GM18858 (cell line): ENCODE measurements around the gene TBCCD1.

Experiments
- ATAC-seq: cut with Tn5 transposase; IDR thresholded peaks from one replicate; pipeline ENCODE4 v1.9.1; 2021; ENCODE audit not compliant: unreplicated experiment

The TBCCD1 gene, protein sequence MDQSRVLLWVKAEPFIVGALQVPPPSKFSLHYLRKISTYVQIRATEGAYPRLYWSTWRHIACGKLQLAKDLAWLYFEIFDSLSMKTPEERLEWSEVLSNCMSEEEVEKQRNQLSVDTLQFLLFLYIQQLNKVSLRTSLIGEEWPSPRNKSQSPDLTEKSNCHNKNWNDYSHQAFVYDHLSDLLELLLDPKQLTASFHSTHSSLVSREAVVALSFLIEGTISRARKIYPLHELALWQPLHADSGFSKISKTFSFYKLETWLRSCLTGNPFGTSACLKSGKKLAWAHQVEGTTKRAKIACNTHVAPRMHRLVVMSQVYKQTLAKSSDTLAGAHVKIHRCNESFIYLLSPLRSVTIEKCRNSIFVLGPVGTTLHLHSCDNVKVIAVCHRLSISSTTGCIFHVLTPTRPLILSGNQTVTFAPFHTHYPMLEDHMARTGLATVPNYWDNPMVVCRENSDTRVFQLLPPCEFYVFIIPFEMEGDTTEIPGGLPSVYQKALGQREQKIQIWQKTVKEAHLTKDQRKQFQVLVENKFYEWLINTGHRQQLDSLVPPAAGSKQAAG

DNA sequence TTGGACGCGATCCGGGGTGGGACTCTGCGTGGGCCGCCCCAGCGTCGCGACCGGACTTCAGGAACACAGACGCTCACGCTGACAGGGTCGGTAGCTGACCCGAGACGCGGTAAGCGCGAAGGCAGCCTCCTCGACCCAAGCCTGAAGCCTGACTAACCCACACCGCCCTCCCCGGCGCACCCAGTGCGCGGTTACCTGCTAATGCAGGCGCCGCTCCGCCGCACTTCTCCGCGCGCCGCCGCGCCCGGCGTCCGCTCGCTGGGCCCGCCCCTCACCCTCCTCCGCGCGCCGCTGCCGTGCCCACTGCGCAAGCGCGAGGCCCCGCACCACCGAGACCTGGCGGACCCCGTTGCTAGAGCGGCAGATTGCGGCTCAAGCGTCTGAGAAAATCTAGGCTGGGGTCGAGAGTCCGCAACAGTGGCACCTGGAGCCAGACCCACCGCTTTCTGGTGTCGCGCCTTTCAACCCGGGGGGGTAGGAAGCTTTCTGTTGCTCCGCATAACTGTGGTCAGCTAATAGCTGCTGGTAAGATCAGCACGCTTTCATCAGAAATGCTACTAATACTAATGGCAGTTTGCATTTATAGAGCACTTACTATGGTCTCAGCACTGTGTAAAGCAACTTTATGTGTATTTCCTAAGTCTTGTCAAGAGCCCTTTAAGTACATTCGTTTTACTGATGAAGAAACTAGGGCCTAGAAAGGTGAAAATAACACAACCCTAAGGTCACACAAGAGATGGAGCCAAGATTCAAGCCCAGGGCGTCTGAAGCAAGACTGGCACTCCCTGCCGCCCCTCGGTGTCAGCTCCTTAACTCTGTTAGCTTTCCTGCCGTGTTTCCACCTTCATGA is at the start of gene TBCCD1:
Gene TBCCD1, minus strand, starts transcription at position 268 of the 850 bp plus-strand sequence. CDS start 3,010 bp downstream, outside the sequence.
- ATAC-seq, result peak; percentile 32

DNA sequence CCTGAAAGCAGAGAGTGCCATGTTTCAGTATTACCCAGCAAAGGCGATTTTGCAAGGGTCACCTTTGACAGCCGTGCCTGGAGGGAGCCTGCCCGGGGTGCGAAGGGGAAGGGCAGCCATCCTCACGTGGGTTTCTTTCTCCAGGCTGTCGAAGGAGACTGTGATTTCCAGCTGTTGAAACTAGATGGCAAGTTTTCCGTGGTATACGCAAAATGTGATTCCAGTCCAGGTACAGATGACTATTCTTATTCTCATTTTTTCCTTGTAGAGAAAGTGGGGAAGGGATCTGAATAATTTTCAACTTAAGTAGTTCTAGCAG is 49.1 kb upstream of the TBCCD1 start:
- no peak for ATAC-seq

DNA sequence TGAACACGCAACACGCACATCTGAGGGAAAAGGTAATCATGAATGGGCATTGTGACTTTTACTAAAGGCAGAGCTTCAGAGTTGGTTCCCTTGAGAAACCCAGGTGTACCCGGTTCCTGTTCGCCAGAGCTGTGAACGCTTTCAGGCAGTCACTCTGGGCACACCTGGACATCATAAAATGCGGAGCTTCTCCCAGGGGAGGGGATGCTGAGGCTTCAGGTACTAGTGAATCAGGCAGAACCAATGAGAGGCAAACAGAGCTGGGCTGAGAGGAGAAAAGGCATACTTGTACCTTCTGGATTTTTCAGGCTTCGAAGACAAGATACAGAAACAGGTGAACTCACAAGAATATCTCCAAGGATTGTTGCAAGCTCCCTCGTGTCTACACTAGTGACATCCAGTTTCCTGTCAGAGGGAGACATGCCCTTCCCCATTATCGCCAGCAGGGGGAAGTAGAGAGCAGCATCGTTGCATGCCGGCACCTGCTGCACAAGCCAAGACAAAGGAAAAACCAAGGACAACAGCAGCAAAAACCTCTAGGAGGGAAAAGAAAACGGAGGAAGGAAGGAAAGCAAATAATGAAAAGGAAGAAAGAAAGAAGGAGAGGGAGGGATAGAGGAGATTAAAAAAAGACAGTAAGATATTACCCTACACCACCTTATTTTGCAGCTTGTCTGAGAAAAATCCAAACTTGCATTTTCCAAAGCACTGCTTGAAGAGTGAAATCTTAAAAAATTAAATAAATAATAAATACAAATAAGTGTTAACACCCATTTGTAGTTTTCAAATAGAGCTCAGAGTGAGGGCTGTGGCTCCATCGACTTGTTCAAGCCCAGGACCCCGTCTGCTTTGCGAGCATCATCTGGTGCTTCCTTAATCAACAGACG is 47.7 kb upstream of the TBCCD1 start:
- ATAC-seq, result peak; percentile 58

DNA sequence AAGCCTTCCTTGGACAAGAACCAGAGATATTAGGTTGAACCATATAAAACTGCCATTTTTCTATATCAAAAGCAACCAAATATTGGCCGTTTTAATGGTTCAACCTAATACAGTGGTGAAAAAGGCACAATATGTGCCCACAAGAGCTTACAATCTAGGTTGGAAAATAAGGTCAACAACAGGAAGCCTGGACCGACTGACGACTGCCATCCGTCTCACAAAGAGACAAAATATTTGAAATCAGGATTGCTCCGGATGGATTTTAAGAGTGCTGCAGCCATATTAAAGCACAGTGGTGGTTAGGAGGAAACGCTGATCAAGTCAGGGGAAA is 47.1 kb upstream of the TBCCD1 start:
- no peak for ATAC-seq

DNA sequence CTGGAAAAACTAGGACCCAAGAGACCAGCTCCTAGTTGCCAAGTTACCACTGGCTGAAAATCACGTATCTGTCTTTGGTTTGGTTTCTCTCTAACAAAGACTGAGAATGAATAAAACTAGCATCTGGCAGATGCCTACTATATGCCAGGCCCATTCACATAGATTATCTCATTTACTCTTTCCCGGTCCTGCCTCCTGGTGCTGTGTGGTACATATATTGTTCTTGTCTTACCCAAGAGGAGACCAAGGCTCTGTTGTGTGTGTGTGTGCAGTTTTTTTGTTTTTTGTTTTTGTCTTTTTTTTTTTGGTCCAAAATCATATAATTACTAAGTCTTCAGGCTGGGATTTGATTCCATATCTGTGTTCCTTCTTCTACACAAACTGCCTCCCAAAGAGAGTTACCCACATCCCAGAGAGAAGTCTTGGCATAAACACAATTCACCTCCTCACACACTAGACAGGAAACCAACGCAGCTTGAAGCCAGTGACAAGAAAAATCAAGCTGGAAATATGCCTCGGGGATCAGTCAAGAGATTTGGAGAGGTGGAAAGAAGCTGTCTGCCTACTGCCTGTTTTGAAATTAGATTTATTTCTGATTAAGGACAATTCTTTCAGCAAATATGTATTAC is 46.6 kb upstream of the TBCCD1 start:
- ATAC-seq, result no peak

DNA sequence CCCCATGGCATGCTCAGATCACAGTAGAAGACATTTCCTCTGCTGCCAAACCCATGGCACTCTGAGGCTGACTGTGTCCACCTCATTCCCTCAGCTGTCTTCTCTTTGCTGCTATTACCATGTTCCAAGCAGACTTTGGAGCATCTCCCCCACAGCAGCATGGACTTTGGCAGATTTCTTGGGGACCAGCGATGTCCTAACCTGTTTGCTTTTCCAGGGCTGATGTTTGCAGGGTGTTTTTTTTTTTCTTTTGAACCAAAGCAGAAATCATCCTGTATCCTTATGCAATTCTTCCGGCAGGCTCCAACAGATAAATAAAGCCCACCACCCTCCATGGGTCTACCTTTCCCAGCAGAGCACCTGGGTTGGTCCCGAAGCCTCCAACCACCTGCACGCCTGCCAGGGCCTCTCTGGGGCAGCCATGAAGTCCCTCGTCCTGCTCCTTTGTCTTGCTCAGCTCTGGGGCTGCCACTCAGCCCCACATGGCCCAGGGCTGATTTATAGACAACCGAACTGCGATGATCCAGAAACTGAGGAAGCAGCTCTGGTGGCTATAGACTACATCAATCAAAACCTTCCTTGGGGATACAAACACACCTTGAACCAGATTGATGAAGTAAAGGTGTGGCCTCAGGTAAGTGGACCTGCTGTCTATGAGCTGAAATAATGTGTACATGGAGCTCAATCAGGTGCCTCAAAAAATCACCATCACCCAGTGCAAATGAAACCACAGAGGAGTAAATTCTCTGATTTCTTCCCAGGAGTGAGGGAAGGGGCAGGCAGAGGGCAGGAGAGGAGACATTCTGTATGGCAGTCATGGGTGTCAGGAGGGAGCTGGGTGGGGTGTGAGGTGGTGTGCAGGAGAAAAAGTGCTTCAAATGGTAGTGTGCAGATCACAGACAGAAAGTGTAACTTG is 45.8 kb upstream of the TBCCD1 start, which contains the start of gene AHSG:
Gene AHSG, plus strand, starts transcription at position 340 of the 916 bp plus-strand sequence. Its CDS starts 82 bp downstream, at position 422.
- ATAC-seq, result no peak

DNA sequence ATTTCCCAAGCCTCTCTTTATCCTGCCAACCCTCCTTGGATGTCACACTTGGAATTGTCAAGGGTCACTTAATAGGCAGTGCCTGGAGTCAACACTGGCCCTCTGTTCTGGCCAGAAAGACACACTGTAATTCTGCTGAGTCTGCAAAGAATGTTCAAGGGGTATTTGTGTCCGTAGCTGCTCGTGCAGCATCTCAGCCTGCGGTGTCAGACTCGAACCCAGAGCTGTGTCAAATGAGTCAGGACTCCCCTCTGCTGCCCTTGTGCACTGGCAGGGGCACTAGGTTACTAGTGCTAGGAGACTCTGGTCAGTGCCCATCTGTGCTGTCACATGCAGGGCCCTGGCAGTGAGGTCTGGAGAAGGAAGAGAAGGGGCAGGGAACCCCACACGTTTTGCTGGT is 44.9 kb upstream of the TBCCD1 start:
- no peak for ATAC-seq

DNA sequence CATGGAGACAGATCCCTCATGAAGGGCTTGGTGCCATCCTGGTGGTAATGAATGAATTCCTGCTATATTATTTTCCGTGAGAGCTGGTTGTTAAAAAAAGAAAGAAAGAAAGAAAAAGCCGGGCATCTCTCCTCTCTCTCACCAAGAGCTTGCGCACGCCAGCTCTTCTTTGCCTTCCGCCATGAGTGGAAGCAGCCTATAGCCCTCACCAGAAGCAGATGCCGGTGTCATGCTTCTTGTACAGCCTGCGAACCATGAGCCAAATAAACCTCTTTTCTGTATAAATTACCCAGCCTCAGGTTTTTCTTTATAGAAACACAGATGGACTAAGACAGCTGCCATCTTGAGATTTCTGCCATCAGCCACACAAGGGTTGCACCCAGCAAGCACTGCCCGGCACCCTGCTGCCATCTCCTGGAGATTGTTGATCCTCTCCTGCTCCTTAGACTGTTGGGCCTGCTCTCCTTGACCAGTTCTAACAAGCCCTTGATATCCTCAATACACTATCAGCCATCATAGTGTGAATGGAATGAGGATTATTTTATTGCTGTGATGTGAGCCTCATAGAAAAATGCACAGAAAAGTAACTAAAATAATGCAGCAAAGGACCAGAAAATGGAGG is 42.2 kb upstream of the TBCCD1 start:
- no peak for ATAC-seq

DNA sequence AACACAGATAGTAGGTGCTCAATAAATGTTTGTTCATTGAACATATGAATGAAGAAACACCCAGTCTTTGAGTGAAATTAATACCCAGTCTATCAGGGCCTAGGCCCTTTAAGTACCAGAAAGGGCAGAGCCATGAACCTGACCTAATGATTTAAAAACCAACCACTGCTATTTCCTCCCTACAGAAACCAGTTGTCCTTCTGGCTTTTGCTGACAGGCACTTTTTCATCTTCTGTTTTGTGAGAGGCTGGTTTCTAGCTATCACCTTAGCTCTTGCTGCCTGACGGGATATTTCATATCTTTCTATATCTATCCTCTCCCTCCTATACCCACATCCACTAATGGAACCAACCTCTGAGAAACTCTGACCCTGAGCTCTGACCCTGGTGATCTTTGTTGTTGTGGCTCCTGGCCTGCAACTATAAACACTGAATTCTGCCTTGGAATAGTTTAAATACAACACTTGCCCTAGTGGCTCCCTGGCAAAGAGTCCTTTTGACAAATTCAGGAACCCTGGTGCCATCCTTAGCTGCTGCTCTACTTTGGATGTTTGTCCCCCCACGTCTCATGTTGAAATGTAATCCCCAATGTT is 41.6 kb upstream of the TBCCD1 start:
- ATAC-seq, result no peak

DNA sequence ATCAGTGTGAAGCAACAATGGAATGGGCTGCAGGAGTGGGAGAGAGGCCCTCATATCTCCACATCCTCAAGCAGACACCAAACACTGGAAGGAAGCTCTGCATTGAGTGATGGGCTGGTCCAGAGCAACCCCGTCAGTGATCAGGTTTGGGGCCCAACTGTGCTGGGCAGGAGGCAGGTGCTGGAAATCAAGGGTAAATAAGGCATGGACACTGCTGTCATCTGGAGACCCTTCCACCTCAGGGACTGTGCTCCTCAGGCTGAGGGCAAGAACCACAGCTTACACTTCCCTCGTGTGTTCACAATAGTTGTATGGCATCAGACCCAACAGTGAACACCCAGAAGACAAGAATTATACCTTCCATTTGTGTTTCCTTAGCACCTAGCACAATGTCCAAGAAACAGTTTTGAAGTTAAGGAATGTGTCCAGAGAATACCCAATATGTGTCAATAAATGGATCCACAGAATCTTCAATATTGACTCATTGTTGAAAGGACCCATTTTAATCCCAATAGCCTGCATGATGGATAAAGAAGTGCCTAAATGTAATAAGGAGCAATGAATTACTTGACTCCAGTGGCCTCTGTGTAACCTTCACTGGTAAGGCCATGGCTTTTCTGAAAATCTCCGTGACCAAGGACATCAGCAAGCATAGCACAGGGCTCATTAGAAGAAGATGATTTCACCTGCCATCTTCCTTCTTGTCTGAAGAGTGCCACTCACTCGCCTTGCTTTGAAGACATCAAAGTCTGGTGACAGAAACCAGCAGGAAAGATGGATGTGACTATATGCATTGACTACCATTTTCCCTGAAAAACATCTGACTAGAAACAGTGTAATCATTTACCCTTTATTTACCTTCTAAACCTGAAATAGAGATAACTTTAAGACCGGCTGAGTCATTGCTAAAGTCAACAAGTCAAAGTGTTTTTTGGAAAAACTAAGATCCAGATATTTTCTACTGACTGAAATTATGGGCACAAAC is 38.7 kb upstream of the TBCCD1 start:
- ATAC-seq, result no peak

DNA sequence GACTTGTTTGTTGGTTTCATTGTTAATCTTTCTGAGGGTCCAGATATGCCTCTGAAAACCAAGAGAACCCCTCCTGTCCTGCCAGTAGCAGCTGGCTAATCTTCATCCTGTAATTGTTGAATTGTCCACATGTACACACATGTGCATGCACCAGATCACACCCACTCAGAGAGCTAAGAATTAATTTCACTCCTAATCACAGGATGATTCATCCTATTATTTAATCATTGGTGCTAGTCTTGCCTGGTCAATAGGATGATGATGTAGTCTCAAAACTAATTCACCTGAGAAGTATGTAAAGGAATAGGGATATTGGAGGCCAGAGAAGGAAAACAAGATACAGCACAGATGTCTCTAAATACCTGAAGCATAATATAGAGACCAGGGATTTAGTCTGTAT is 37.9 kb upstream of the TBCCD1 start:
- ATAC-seq, result no peak

DNA sequence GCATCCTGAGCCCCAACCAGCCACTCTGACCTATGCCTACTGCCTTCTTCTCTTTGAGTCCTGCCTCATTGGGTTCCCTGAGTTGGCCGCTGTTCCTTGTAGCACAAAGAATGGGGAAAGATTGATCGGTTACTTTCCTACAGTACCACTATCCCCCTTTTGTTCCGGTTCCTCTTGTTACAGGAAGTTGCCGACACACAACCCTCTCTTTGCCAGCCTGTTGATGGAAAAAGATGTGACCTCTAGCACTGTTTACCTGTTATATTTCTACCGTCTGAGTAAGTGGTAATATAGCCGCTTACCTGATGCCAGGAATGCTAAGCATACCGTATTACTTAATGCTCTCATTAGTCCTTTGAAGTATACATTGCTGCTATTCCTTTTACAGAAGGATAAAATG is 36.0 kb upstream of the TBCCD1 start:
- ATAC-seq, result no peak

DNA sequence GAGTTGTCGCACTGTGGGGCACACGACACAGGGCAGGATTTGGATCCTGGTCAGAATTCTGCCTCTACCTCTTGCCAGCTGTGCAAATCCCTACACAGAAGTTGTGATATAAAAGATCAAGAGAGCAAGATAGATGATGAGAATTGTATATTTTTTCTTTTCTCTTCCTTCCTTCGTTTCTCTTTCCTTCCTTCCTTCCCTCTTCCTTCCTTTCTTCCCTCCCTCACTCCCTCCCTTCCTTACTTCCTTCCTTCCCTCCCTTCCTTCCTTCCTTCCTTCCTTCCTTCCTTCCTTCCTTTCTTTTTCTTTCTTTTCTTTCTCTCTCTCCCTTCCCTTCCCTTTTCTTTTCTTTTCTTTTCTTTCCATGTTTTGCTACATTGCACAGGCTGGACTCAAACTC is 33.8 kb upstream of the TBCCD1 start:
- ATAC-seq, result no peak

DNA sequence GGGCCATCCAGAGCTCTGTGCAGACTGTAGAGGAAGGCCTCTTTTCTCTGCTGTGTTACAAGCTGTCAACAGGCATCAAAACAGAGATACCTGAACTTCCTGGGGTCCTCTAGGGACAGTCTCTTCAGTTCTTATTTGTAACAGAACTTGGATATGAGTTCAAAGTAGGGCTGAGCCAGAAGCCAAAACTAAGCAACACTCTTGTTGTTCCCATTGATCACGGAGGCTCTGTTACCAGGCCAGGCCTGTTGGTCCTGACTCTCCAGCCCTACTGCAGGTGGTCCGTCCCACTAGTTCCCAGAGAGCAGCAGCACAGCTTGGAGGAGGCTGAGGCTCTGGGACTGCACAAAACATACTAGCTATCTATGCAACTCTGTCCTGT is 32.6 kb upstream of the TBCCD1 start:
- no peak for ATAC-seq

DNA sequence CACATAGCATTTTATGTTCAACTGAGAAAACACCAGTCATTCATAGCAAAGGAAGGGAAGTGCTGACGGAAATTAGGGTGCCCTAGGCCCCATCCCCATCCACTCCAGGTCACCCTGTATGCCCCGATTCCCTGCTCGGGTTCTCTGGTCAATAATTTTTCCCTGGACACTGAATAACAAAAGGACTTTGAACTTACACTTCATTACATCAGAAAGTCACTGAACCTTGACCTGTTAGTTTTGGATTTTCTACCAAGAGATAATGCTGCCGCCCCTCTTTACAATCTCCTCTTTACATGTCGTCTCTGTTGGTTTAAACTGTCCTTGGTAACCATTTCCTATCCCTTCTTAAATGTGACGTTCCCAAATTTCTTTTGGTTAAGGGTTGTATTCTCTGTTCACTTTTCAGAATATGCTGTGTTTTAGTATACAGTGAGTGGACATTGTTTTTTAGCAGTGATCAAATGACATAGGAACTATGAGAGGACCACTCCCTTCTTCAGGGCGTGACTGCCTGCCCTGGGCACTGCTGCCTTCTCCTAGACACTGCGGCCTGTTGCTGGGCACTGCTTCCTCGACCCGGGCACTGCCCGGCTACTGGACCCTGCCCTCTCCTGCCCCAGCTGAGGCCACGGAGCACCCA is 32.1 kb upstream of the TBCCD1 start:
- no peak for ATAC-seq

DNA sequence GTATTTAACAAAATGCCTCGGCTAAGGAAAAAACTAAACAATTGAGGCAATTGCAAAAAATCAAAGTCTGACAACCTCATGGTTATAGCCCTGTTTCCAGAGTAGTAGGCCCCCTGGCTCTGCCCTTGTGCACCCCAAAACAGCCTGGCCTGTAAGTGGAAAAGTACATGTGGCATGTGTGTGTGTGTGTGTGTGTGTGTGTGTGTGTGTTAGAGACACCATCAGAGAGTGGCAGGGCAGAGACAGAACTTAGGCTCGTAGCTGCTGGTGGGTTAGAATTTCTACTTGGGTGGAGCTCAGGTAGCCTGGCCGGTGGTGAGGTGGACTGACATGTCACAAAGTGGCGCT is 31.6 kb upstream of the TBCCD1 start:
- ATAC-seq, result no peak

DNA sequence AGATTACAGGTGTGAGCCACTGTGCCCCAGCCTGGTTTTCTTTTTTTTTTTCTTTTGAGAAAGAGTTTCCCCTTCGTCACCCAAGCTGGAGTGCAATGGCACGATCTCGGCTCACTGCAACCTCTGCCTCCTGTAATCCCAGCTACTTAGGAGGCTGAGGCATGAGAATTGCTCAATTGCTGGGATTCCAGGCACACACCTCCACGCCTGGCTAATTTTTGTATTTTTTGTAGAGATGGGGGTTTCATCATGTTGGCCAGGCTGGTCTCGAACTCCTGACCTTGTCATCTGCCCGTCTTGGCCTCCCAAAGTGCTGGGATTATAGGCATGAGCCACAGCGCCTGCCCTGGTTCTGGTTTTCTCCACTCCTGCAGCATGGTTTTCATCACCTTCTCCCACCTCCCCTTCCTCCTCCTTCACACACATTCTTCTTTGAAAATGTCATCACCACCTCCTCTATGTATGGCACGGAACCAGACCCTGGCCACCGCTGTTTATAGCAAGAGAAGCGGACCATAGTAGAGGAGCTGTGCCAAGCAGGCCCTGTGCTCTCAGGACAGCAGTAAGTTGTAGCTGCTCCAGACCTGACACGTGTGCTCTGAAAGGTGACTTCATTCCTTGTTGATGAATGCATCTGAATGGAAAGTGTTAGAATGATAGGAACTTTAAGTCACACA is 31.1 kb upstream of the TBCCD1 start:
- no peak for ATAC-seq
